Measurements from ENCODE around the gene METTL27. TPM values are rescaled to one million over a fixed set of nuclear protein-coding genes. Genes with fewer than 3 reads are reported as not detected.

The METTL27 gene
- total and polyA plus RNA-seq, 2 of the 8 experiments (the other 6 are each of a cell fraction or from before 2014, with no cell fraction given): 6.2 to 12.0 TPM

GRCh38 chr7:73815436-73815835 lies 26.9 kb downstream of the METTL27 start:
- no peak overlapping the region for H3K23ac ChIP-seq (ENCODE audit: insufficient read length)
- no peak overlapping the region for H2AFZ ChIP-seq (ENCODE audit: low read length)
- H3K79me1 ChIP-seq (ENCODE audit: low read depth, low read length): no peaks in the 10 kb centered on the region
- no peak overlapping the region for H2AK5ac ChIP-seq (ENCODE audit: low read depth, low read length)
- H2BK20ac ChIP-seq (ENCODE audit: low read length): 0 out of 2 replicates have a peak overlapping the region, but pooled peaks have one; percentile 21
- H3K18ac ChIP-seq (ENCODE audit: extremely low read depth, low read length): no peak overlapping the region
- WGBS, 2 experiments (ENCODE audit: extremely low coverage in 1 of 2, insufficient coverage in 1 of 2, insufficient read length in 1 of 2, insufficient replicate concordance in 2 of 2, low coverage in 1 of 2, low lambda C conversion rate in 2 of 2, missing lambda C conversion rate in 1 of 2): 90% methylated on average over 8 of the region's 8 CpGs; no CpG with 5 or more reads in 1 of the 2 experiments
- H3K4me2 ChIP-seq (ENCODE audit: insufficient read depth in 1 of 2, low read depth in 2 of 2, low read length in 2 of 2): no peak overlapping the region
- peak overlapping the region; percentile 30; the same call in 1 of the 2 replicates for H2BK12ac ChIP-seq (ENCODE audit: low read depth, low read length)
- H3K27ac ChIP-seq (ENCODE audit: low read depth, low read length): no peak overlapping the region
- ChIA-PET CTCF (ENCODE audit: partially characterized antibody) (interaction anchor here (0.7 to 5.2 kb wide), 17 partner anchors 11 to 391 kb away, joined by 3 to 23 read pairs (median 3); partner anchors contain the start of genes ABHD11 and CLDN4), POLR2A (ENCODE audit: partially characterized antibody) (interaction anchor here (0.6 to 10.0 kb wide), 9 partner anchors 8 to 268 kb away, joined by 3 to 72 read pairs (median 3); partner anchors contain the start of gene CLDN4)
- H2BK15ac ChIP-seq (ENCODE audit: low read length): no peak overlapping the region
- no peak overlapping the region for H3K56ac ChIP-seq (replicated peaks; ENCODE audit: insufficient read length, low read depth, low read length)
- H3K4ac ChIP-seq (replicated peaks; ENCODE audit: insufficient read length, low read depth, low read length): no peak overlapping the region
- H3K79me2 ChIP-seq (ENCODE audit: control insufficient read depth in 1 of 2, insufficient read depth in 2 of 2, low read length in 2 of 2): no peaks in the 10 kb centered on the region
- TF ChIP-seq POLR2AphosphoS5 (IDR thresholded peaks at IDR 0.05; ENCODE audit: low read depth, low read length): no peak
- no peak for TF ChIP-seq USF2 (IDR thresholded peaks at IDR 0.05; ENCODE audit: low read length)
- TF ChIP-seq SAP30 (IDR thresholded peaks at IDR 0.05; ENCODE audit: insufficient read depth, insufficient replicate concordance, low read length): no peak
- no peak for TF ChIP-seq NANOG (IDR thresholded peaks at IDR 0.05; ENCODE audit: insufficient read depth, low read depth, low read length, poor library complexity, severe bottlenecking)
- no peak for TF ChIP-seq RFX5 (IDR thresholded peaks at IDR 0.05; ENCODE audit: borderline replicate concordance, low read depth, low read length)
- no peak for TF ChIP-seq TEAD4 (IDR thresholded peaks at IDR 0.05; ENCODE audit: low read depth, low read length)
- TF ChIP-seq ZNF274 (IDR thresholded peaks at IDR 0.05; ENCODE audit: borderline replicate concordance, extremely low read depth, low read length): no peak
- TF ChIP-seq EGR1 (IDR thresholded peaks at IDR 0.05; ENCODE audit: borderline replicate concordance, low read depth, low read length): no peak
- no peak overlapping the region for H3K14ac ChIP-seq (ENCODE audit: insufficient read length)
- DNase-seq (ENCODE audit: low read depth in 1 of 2, low spot score in 2 of 2) (no peak), FAIRE-seq (no peak)
- H3K23me2 ChIP-seq (ENCODE audit: low read depth, low read length): 0 out of 2 replicates have a peak, but pooled peaks cover 3% of the 10 kb centered on the region
- no peak overlapping the region for H2BK120ac ChIP-seq (replicated peaks; ENCODE audit: low read depth, low read length)
- H3K9ac ChIP-seq (replicated peaks in 1 of 4; ENCODE audit: extremely low read depth in 1 of 4, low read depth in 3 of 4, low read length in 3 of 4): no peak overlapping the region
- no peak overlapping the region for H4K5ac ChIP-seq (ENCODE audit: insufficient read length, low read depth, low read length)
- H4K8ac ChIP-seq (ENCODE audit: extremely low read depth, insufficient read depth, low read length): no peak overlapping the region
- no peaks in the 10 kb centered on the region for H3K27me3 ChIP-seq (replicated peaks in 1 of 4; ENCODE audit: control insufficient read depth in 3 of 4, extremely low read depth in 1 of 4, insufficient read depth in 3 of 4, low read length in 3 of 4)
- no peaks in the 10 kb centered on the region for H3K36me3 ChIP-seq (ENCODE audit: control insufficient read depth in 2 of 4, insufficient read depth in 4 of 4, low read length in 3 of 4)
- no peaks in the 10 kb centered on the region for H3K9me3 ChIP-seq (ENCODE audit: insufficient read depth in 2 of 2, low read depth in 1 of 2, low read length in 1 of 2)
- H3K4me3 ChIP-seq (ENCODE audit: extremely low read depth in 1 of 4, insufficient read depth in 2 of 4, low read depth in 3 of 4, low read length in 4 of 4): no peak overlapping the region
- no peak overlapping the region for H2BK5ac ChIP-seq (ENCODE audit: low read depth, low read length)
- no peak overlapping the region for H4K91ac ChIP-seq (replicated peaks; ENCODE audit: insufficient read length, low read length)
- H3K4me1 ChIP-seq (replicated peaks in 1 of 4; ENCODE audit: control insufficient read depth in 3 of 4, insufficient read depth in 4 of 4, low read length in 3 of 4): peaks cover 0 to 6% (median 3%) of the 10 kb centered on the region in 4 experiments; a peak in 5 of 7 replicates
- H4K20me1 ChIP-seq (replicated peaks in 1 of 2; ENCODE audit: control insufficient read depth in 1 of 2, insufficient read depth in 2 of 2, low read length in 2 of 2): no peaks in the 10 kb centered on the region

Data from H1 (cell line).